ENCODE measurements around the gene TRAPPC8. TPM values are rescaled to one million over a fixed set of nuclear protein-coding genes. Genes with fewer than 3 reads are reported as not detected.

TRAPPC8 gene
- total RNA-seq, 1 experiment from 2014 or later: 19.8 TPM

DNA sequence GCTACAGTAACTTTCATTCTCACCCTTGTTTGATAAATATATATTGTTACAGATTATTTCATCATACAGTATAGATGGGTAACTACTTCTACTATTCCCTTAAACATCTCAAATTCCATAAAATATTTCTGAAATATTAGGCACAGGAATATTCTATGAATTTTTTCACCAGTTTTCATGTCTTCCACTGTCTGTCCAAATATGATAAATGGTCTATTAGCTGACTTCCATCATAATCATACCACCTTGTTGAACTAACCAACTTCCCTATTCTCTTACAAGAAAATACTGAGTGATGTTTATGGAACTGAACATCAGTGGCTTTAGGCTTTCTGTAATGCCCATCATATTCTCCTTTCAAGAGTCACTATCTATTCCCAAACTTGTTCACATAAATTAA is 82.4 kb downstream of the TRAPPC8 start:
- no peaks in the 10 kb centered on the region for H3K36me3 ChIP-seq (ENCODE audit: control insufficient read depth, insufficient read depth, low read length)
- no peaks in the 10 kb centered on the region for H3K4me1 Mint-ChIP-seq (ENCODE audit: low read depth, unreplicated experiment)
- H3K27ac Mint-ChIP-seq (ENCODE audit: unreplicated experiment): no peak overlapping the region
- no peak for DNase-seq
- TF ChIP-seq, protein P1, sequence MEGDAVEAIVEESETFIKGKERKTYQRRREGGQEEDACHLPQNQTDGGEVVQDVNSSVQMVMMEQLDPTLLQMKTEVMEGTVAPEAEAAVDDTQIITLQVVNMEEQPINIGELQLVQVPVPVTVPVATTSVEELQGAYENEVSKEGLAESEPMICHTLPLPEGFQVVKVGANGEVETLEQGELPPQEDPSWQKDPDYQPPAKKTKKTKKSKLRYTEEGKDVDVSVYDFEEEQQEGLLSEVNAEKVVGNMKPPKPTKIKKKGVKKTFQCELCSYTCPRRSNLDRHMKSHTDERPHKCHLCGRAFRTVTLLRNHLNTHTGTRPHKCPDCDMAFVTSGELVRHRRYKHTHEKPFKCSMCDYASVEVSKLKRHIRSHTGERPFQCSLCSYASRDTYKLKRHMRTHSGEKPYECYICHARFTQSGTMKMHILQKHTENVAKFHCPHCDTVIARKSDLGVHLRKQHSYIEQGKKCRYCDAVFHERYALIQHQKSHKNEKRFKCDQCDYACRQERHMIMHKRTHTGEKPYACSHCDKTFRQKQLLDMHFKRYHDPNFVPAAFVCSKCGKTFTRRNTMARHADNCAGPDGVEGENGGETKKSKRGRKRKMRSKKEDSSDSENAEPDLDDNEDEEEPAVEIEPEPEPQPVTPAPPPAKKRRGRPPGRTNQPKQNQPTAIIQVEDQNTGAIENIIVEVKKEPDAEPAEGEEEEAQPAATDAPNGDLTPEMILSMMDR (IDR thresholded peaks at IDR 0.05; ENCODE audit: insufficient read depth in 1 of 2, low read depth in 1 of 2, low read length in 1 of 2, severe bottlenecking in 1 of 2, unreplicated experiment in 1 of 2): no peak
- ChIA-PET POLR2A (no interaction called here), CTCF (no interaction called here)
- BruUV-seq (replicated peaks): no TSS peak
- intact Hi-C loops (cut with micrococcal nuclease; ENCODE audit: unreplicated experiment): no loop called here
- no peaks in the 10 kb centered on the region for H3K36me3 Mint-ChIP-seq (ENCODE audit: insufficient read depth, unreplicated experiment)
- no peaks in the 10 kb centered on the region for H3K9me3 ChIP-seq
- H3K4me3 ChIP-seq (ENCODE audit: low read depth, low read length): no peak overlapping the region
- H3K4me3 Mint-ChIP-seq (ENCODE audit: unreplicated experiment): no peak overlapping the region
- no peaks in the 10 kb centered on the region for H3K27me3 ChIP-seq (replicated peaks; ENCODE audit: control insufficient read depth, insufficient read depth, low read length)
- no peaks in the 10 kb centered on the region for H3K9me3 Mint-ChIP-seq (ENCODE audit: unreplicated experiment)
- H3K4me1 ChIP-seq: no peaks in the 10 kb centered on the region
- H3K27me3 Mint-ChIP-seq (ENCODE audit: insufficient read depth, unreplicated experiment): no peaks in the 10 kb centered on the region

DNA sequence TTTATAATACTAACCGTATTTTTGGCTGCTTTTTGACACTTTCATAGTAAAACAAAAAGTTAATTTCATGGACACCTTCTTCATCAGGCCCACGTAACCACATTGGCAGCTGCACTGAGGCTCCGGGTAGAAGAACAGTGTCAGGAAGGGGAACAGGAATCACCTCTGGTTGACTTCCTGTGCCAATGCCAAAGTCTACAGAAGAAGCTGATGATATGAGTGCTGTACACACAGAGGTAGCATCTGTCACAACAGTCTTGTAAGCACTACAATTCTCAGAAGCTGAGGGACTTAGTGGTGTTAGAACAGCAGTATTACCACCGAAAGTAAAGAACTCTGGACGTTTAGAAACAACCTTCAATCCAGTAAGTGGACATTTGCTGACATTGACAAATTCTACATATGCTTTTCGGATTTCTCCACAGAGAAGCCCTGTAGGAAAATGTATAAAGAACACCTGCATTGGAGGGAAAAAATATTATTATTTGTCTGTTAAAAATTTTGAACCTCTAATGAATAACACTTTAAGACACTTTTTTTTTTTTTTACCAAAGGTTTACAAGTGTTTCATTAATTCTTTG is 85.3 kb downstream of the TRAPPC8 start:
- TF ChIP-seq, protein P1 (IDR thresholded peaks at IDR 0.05; ENCODE audit: insufficient read depth in 1 of 2, low read depth in 1 of 2, low read length in 1 of 2, severe bottlenecking in 1 of 2, unreplicated experiment in 1 of 2): no peak
- no peaks in the 10 kb centered on the region for H3K27me3 ChIP-seq (replicated peaks; ENCODE audit: control insufficient read depth, insufficient read depth, low read length)
- no peaks in the 10 kb centered on the region for H3K36me3 ChIP-seq (ENCODE audit: control insufficient read depth, insufficient read depth, low read length)
- H3K4me3 ChIP-seq (ENCODE audit: low read depth, low read length): no peak overlapping the region
- H3K27ac Mint-ChIP-seq (ENCODE audit: unreplicated experiment): no peak overlapping the region
- no peak for DNase-seq
- BruUV-seq (replicated peaks): no TSS peak
- H3K4me3 Mint-ChIP-seq (ENCODE audit: unreplicated experiment): no peak overlapping the region
- no peaks in the 10 kb centered on the region for H3K27me3 Mint-ChIP-seq (ENCODE audit: insufficient read depth, unreplicated experiment)
- ChIA-PET CTCF (no interaction called here), POLR2A (no interaction called here)
- intact Hi-C loops (cut with micrococcal nuclease; ENCODE audit: unreplicated experiment): no loop called here
- H3K4me1 Mint-ChIP-seq (ENCODE audit: low read depth, unreplicated experiment): no peaks in the 10 kb centered on the region
- H3K36me3 Mint-ChIP-seq (ENCODE audit: insufficient read depth, unreplicated experiment): no peaks in the 10 kb centered on the region
- no peaks in the 10 kb centered on the region for H3K4me1 ChIP-seq
- no peaks in the 10 kb centered on the region for H3K9me3 Mint-ChIP-seq (ENCODE audit: unreplicated experiment)
- H3K9me3 ChIP-seq: no peaks in the 10 kb centered on the region

DNA sequence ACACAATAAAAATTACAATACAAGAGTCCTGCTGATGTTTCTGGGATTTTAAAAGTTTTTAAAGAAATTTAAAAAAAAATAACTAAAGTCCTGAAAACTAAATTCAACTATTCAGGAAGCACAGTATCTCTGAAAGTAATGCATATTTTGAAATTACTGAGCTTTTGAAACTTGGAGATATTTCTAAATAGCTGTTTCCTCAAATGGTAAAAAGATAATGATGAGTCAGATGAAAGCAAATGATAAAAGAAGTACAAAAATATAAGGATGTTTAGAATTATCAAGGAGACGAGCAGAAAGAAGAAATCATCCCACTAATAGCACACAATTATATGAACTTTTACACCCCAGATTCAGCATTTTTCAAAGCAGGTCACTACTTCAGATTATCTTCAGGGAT is 92.1 kb downstream of the TRAPPC8 start:
- Mint-ChIP-seq H3K36me3 (ENCODE audit: insufficient read depth, unreplicated experiment) (no peaks in the 10 kb centered on the region), H3K9me3 (ENCODE audit: unreplicated experiment) (no peaks in the 10 kb centered on the region), H3K4me1 (ENCODE audit: low read depth, unreplicated experiment) (no peaks in the 10 kb centered on the region), H3K4me3 (ENCODE audit: unreplicated experiment) (no peak overlapping the region), H3K27ac (ENCODE audit: unreplicated experiment) (no peak overlapping the region), H3K27me3 (ENCODE audit: insufficient read depth, unreplicated experiment) (no peaks in the 10 kb centered on the region)
- no TSS peak for BruUV-seq (replicated peaks)
- no peak for DNase-seq
- CTCF ChIA-PET: no interaction called here
- POLR2A ChIA-PET: no interaction called here
- TF ChIP-seq, protein P1 (IDR thresholded peaks at IDR 0.05; ENCODE audit: insufficient read depth in 1 of 2, low read depth in 1 of 2, low read length in 1 of 2, severe bottlenecking in 1 of 2, unreplicated experiment in 1 of 2): no peak
- intact Hi-C loops (cut with micrococcal nuclease; ENCODE audit: unreplicated experiment): no loop called here
- no peak overlapping the region for H3K4me3 ChIP-seq (ENCODE audit: low read depth, low read length)
- no peaks in the 10 kb centered on the region for H3K36me3 ChIP-seq (ENCODE audit: control insufficient read depth, insufficient read depth, low read length)
- H3K4me1 ChIP-seq: no peaks in the 10 kb centered on the region
- H3K27me3 ChIP-seq (replicated peaks; ENCODE audit: control insufficient read depth, insufficient read depth, low read length): no peaks in the 10 kb centered on the region
- no peaks in the 10 kb centered on the region for H3K9me3 ChIP-seq
